HEK293T (cell line): Measurements from ENCODE around the gene KANSL1.

ENCODE experiments used
- ARNT ChIP-seq: fragments of 450-650 bp; IDR thresholded peaks from 2 replicates; pipeline ENCODE4 v1.6.1; 2017; ENCODE audit warnings: mild to moderate bottlenecking
- BHLHE40 ChIP-seq: fragments of 450-650 bp; IDR thresholded peaks from 2 replicates; pipeline ENCODE4 v1.6.1; 2016; ENCODE audit warnings: mild to moderate bottlenecking, moderate library complexity, borderline replicate concordance
- FOXA1 ChIP-seq: fragments of 450-650 bp; IDR thresholded peaks from 2 replicates; pipeline ENCODE4 v1.6.1; 2016; ENCODE audit warnings: mild to moderate bottlenecking
- FOXK2 ChIP-seq: fragments of 450-650 bp; IDR thresholded peaks from 2 replicates; pipeline ENCODE4 v1.6.1; 2016; ENCODE audit warnings: mild to moderate bottlenecking
- FOXM1 ChIP-seq: fragments of 450-650 bp; IDR thresholded peaks from 2 replicates; pipeline ENCODE4 v1.6.1; 2017; ENCODE audit warnings: mild to moderate bottlenecking, borderline replicate concordance
- L3MBTL2 ChIP-seq: fragments of 450-650 bp; conservative IDR thresholded peaks from 2 replicates; pipeline ENCODE4 v1.6.1; 2016; ENCODE audit warnings: mild to moderate bottlenecking
- LEF1 ChIP-seq: fragments of 450-650 bp; IDR thresholded peaks from 2 replicates; pipeline ENCODE4 v1.6.1; 2017; ENCODE audit warnings: mild to moderate bottlenecking, borderline replicate concordance
- NFRKB ChIP-seq: fragments of 450-650 bp; IDR thresholded peaks from 2 replicates; pipeline ENCODE4 v1.6.1; 2016; ENCODE audit warnings: mild to moderate bottlenecking, moderate library complexity
- SUZ12 ChIP-seq: fragments of 450-650 bp; IDR thresholded peaks from 2 replicates; pipeline ENCODE4 v1.6.1; 2016; ENCODE audit warnings: mild to moderate bottlenecking
- TF ChIP-seq, protein P1 (sequence below): fragments of 450-650 bp; IDR thresholded peaks from 2 replicates; pipeline ENCODE4 v1.6.1; 2016

DNA sequence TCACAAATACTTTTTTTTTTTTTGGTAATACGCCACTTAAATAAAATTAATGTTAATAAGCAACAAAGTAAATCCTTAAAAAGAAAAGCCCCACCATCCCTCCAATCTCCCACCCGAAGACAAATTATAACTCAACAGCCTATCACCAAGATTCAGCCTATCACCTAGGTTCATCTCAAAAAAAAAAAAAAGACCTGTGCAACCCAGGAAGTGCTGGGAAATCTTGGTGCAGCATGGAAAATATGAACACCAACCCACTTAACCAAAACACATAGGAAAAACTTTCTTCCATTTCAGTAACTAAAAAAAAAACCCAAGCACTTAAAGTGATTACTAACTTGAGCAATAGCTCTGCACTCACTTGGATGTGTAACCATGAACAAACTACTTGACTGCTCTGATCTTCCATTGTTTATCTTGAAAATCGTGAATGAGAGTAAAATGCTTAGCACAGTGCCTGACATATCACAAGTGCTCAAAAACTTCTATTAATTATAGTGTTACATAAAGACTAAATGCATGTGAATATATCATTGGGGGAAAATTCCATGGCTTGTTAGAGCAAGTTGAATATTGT is 103.8 kb downstream of the KANSL1 start:
- TF ChIP-seq LEF1, result no peak
- TF ChIP-seq BHLHE40, result no peak
- TF ChIP-seq ARNT, result no peak
- TF ChIP-seq SUZ12, result no peak
- no peak for TF ChIP-seq L3MBTL2
- no peak for TF ChIP-seq FOXM1
- TF ChIP-seq FOXA1, result no peak
- TF ChIP-seq NFRKB, result no peak
- TF ChIP-seq FOXK2, result no peak
- TF ChIP-seq, protein P1, sequence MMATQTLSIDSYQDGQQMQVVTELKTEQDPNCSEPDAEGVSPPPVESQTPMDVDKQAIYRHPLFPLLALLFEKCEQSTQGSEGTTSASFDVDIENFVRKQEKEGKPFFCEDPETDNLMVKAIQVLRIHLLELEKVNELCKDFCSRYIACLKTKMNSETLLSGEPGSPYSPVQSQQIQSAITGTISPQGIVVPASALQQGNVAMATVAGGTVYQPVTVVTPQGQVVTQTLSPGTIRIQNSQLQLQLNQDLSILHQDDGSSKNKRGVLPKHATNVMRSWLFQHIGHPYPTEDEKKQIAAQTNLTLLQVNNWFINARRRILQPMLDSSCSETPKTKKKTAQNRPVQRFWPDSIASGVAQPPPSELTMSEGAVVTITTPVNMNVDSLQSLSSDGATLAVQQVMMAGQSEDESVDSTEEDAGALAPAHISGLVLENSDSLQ, result no peak
